Esophagus muscularis mucosa (tissue), 4 donors: ENCODE data around the gene DDTL.
"Not testable (repeated sequence)": the region's sequence is repeated elsewhere in the genome, so short reads cannot be mapped to it uniquely, and the experiment has no call there.

ENCODE experiments used
- EP300 ChIP-seq: sonication (generic); formaldehyde crosslinking; IDR thresholded peaks from one replicate; pipeline ENCODE4 v1.6.1; 2017; ENCODE audit warnings: antibody characterized with exemption
- POLR2AphosphoS5 ChIP-seq, 2 donors: sonication (generic); formaldehyde crosslinking; IDR thresholded peaks; one replicate each; pipeline ENCODE4 v1.6.1; 2017; ENCODE audit warnings: antibody characterized with exemption in 2 of 2
- TF ChIP-seq, protein P1 (sequence below), 3 experiments: fragments of 200-600 bp in 2 of 3; fragments of 450-650 bp in 1 of 3; sonication (generic) in 2 of 3; IDR thresholded peaks; one replicate each; pipeline ENCODE4 v1.5.1; 2017 to 2019; ENCODE audit warnings: antibody characterized with exemption in 3 of 3, mild to moderate bottlenecking in 2 of 3, moderate library complexity in 1 of 3

DNA sequence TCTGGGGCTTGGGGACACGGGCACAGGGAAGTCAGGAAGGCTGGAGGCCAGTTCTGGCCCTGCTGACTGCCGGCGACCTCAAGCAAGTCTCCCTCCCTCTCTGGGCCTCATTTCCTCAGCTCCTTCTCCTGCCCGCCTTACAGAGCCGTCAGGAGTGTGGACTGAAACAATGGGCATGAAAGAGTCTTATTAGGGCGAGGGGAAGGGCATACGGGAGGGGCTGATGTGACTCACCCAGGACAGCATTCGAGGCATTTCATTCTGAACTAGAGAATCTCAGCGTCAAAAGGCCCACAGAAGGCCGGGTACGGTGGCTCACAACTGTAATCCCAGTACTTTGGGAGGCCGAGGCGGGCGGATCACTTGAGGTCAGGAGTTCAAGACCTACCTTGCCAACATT lies 26.5 kb upstream of the DDTL start:
- TF ChIP-seq, protein P1, sequence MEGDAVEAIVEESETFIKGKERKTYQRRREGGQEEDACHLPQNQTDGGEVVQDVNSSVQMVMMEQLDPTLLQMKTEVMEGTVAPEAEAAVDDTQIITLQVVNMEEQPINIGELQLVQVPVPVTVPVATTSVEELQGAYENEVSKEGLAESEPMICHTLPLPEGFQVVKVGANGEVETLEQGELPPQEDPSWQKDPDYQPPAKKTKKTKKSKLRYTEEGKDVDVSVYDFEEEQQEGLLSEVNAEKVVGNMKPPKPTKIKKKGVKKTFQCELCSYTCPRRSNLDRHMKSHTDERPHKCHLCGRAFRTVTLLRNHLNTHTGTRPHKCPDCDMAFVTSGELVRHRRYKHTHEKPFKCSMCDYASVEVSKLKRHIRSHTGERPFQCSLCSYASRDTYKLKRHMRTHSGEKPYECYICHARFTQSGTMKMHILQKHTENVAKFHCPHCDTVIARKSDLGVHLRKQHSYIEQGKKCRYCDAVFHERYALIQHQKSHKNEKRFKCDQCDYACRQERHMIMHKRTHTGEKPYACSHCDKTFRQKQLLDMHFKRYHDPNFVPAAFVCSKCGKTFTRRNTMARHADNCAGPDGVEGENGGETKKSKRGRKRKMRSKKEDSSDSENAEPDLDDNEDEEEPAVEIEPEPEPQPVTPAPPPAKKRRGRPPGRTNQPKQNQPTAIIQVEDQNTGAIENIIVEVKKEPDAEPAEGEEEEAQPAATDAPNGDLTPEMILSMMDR (IDR thresholded peaks at IDR 0.05), result not testable (repeated sequence)
- TF ChIP-seq POLR2AphosphoS5 (IDR thresholded peaks at IDR 0.05); EP300: not testable (repeated sequence)
